H1 (cell line): Measurements from ENCODE around the gene OR1K1. TPM values are rescaled to one million over a fixed set of nuclear protein-coding genes. Genes with fewer than 3 reads are reported as not detected.

ENCODE experiments used
- CTCF ChIA-PET: fragments of 300-600 bp; sonication (Branson Sonifier 250); formaldehyde crosslinking; loops from one replicate; lab custom pipeline; 2021; ENCODE audit not compliant: partially characterized antibody; lab: Charles Lee
- POLR2A ChIA-PET: fragments of 300-600 bp; sonication (Branson Sonifier 250); formaldehyde crosslinking; loops from one replicate; lab custom pipeline; 2021; ENCODE audit warnings: inconsistent platforms; ENCODE audit not compliant: partially characterized antibody; lab: Charles Lee
- DNase-seq, 2 experiments: peaks; one replicate each; pipeline versions ENCODE4 v3.0.0 to v3.0.0-alpha.2; 2010 to 2022; ENCODE audit warnings: low spot score in 2 of 2, low read depth in 1 of 2, mixed read lengths in 1 of 2
- FAIRE-seq: peaks from 2 replicates; lab custom pipeline; 2011; peaks lifted over from hg19 to GRCh38; lab: Jason Lieb, UNC
- H2AFZ ChIP-seq: 2 replicates; pipeline ENCODE4 v1.8.1; 2012; ENCODE audit warnings: low read length, inconsistent platforms
- H2AK5ac ChIP-seq: 2 replicates; pipeline ENCODE4 v1.6.1; 2013; ENCODE audit warnings: low read depth, low read length
- H2BK120ac ChIP-seq: replicated peaks from 2 replicates; pipeline ENCODE3; 2013; ENCODE audit warnings: low read depth, low read length, inconsistent platforms
- H2BK12ac ChIP-seq: 2 replicates; pipeline ENCODE4 v1.6.1; 2013; ENCODE audit warnings: low read depth, low read length
- H2BK15ac ChIP-seq: 2 replicates; pipeline ENCODE4 v1.6.1; 2013; ENCODE audit warnings: low read length
- H2BK20ac ChIP-seq: 2 replicates; pipeline ENCODE4 v1.6.1; 2013; ENCODE audit warnings: low read length
- H2BK5ac ChIP-seq: 2 replicates; pipeline ENCODE4 v1.6.1; 2013; ENCODE audit warnings: low read depth, low read length
- H3K14ac ChIP-seq: 2 replicates; pipeline ENCODE4 v1.6.1; 2013; ENCODE audit warnings: inconsistent platforms; ENCODE audit not compliant: insufficient read length
- H3K18ac ChIP-seq: 2 replicates; pipeline ENCODE4 v1.6.1; 2013; ENCODE audit warnings: low read length; ENCODE audit errors: extremely low read depth
- H3K23ac ChIP-seq: 2 replicates; pipeline ENCODE4 v1.6.1; 2013; ENCODE audit warnings: inconsistent platforms; ENCODE audit not compliant: insufficient read length
- H3K23me2 ChIP-seq: 2 replicates; pipeline ENCODE4 v1.6.1; 2013; ENCODE audit warnings: low read depth, low read length
- H3K27ac ChIP-seq: 2 replicates; pipeline ENCODE4 v1.6.1; 2011; ENCODE audit warnings: low read depth, low read length, inconsistent platforms
- H3K27me3 ChIP-seq, 4 experiments: replicated peaks in 1 of 4; 1 replicate in 1 of 4; 2 replicates in 3 of 4; pipeline versions ENCODE4 v1.6.1 to v1.8.1; 2011 to 2013; ENCODE audit warnings: low read length in 3 of 4, mild to moderate bottlenecking in 3 of 4, inconsistent platforms in 2 of 4, mixed read lengths in 2 of 4, moderate library complexity in 1 of 4; ENCODE audit not compliant: control insufficient read depth in 3 of 4, insufficient read depth in 3 of 4; ENCODE audit errors: extremely low read depth in 1 of 4
- H3K36me3 ChIP-seq, 4 experiments: 2 replicates each; pipeline versions ENCODE4 v1.6.1 to v1.8.1; 2011 to 2013; ENCODE audit warnings: mild to moderate bottlenecking in 4 of 4, low read length in 3 of 4, moderate library complexity in 2 of 4, control low read depth in 1 of 4, inconsistent platforms in 1 of 4; ENCODE audit not compliant: insufficient read depth in 4 of 4, control insufficient read depth in 2 of 4
- H3K4ac ChIP-seq: replicated peaks from 2 replicates; pipeline ENCODE3; 2013; ENCODE audit warnings: low read length, low read depth, mixed read lengths, inconsistent platforms; ENCODE audit not compliant: insufficient read length
- H3K4me1 ChIP-seq, 4 experiments: replicated peaks in 1 of 4; 1 replicate in 1 of 4; 2 replicates in 3 of 4; pipeline versions ENCODE4 v1.6.1 to v1.8.1; 2011 to 2013; ENCODE audit warnings: low read length in 3 of 4, inconsistent platforms in 2 of 4, mixed read lengths in 1 of 4; ENCODE audit not compliant: insufficient read depth in 4 of 4, control insufficient read depth in 3 of 4
- H3K4me2 ChIP-seq, 2 experiments: 2 replicates each; pipeline versions ENCODE4 v1.6.1 to v1.8.1; 2011 to 2013; ENCODE audit warnings: low read depth in 2 of 2, low read length in 2 of 2, control low read depth in 1 of 2, inconsistent platforms in 1 of 2, mild to moderate bottlenecking in 1 of 2; ENCODE audit not compliant: insufficient read depth in 1 of 2
- H3K4me3 ChIP-seq, 4 experiments: fragments of 200-600, 300-600 bp in 1 of 4; sonication (generic), shearing (Covaris generic), sonication (Bioruptor Twin) in 1 of 4; 2 replicates each; pipeline versions ENCODE4 v1.5.1 to v1.8.1; 2011 to 2016; ENCODE audit warnings: low read length in 4 of 4, low read depth in 3 of 4, control low read depth in 2 of 4, inconsistent platforms in 2 of 4, mild to moderate bottlenecking in 2 of 4, mixed read lengths in 1 of 4, moderate library complexity in 1 of 4; ENCODE audit not compliant: insufficient read depth in 2 of 4; ENCODE audit errors: extremely low read depth in 1 of 4
- H3K56ac ChIP-seq: replicated peaks from 2 replicates; pipeline ENCODE3; 2013; ENCODE audit warnings: low read depth, mild to moderate bottlenecking, mixed read lengths, low read length, inconsistent platforms; ENCODE audit not compliant: insufficient read length
- H3K79me1 ChIP-seq: 2 replicates; pipeline ENCODE4 v1.6.1; 2013; ENCODE audit warnings: low read depth, low read length, control low read depth
- H3K79me2 ChIP-seq, 2 experiments: 2 replicates each; pipeline versions ENCODE4 v1.6.1 to v1.8.1; 2012 to 2013; ENCODE audit warnings: low read length in 2 of 2, mild to moderate bottlenecking in 2 of 2, inconsistent platforms in 1 of 2; ENCODE audit not compliant: insufficient read depth in 2 of 2, control insufficient read depth in 1 of 2
- H3K9ac ChIP-seq, 4 experiments: replicated peaks in 1 of 4; 1 replicate in 1 of 4; 2 replicates in 3 of 4; pipeline versions ENCODE4 v1.6.1 to v1.8.1; 2011 to 2013; ENCODE audit warnings: low read depth in 3 of 4, low read length in 3 of 4, control low read depth in 2 of 4, mild to moderate bottlenecking in 2 of 4, moderate library complexity in 2 of 4, inconsistent platforms in 1 of 4; ENCODE audit errors: extremely low read depth in 1 of 4
- H3K9me3 ChIP-seq, 2 experiments: 2 replicates each; pipeline versions ENCODE4 v1.6.1 to v1.8.1; 2012 to 2013; ENCODE audit warnings: mild to moderate bottlenecking in 2 of 2, moderate library complexity in 2 of 2, control low read depth in 1 of 2, inconsistent platforms in 1 of 2, low read depth in 1 of 2, low read length in 1 of 2, mixed read lengths in 1 of 2; ENCODE audit not compliant: insufficient read depth in 2 of 2
- H4K20me1 ChIP-seq, 2 experiments: replicated peaks in 1 of 2; 2 replicates each; pipeline versions ENCODE3 to v1.8.1; 2011 to 2013; ENCODE audit warnings: inconsistent platforms in 2 of 2, low read length in 2 of 2, mild to moderate bottlenecking in 1 of 2; ENCODE audit not compliant: insufficient read depth in 2 of 2, control insufficient read depth in 1 of 2
- H4K5ac ChIP-seq: 2 replicates; pipeline ENCODE4 v1.6.1; 2013; ENCODE audit warnings: low read length, low read depth, mixed read lengths, inconsistent platforms; ENCODE audit not compliant: insufficient read length
- H4K8ac ChIP-seq: 2 replicates; pipeline ENCODE4 v1.8.0; 2013; ENCODE audit warnings: mild to moderate bottlenecking, moderate library complexity, low read length, inconsistent platforms; ENCODE audit not compliant: insufficient read depth; ENCODE audit errors: extremely low read depth
- H4K91ac ChIP-seq: replicated peaks from 2 replicates; pipeline ENCODE3; 2013; ENCODE audit warnings: low read length, mixed read lengths, inconsistent platforms; ENCODE audit not compliant: insufficient read length
- EZH2 ChIP-seq: fragments of 200-600 bp; sonication (generic); IDR thresholded peaks from 2 replicates; pipeline ENCODE4 v1.7.1; 2012; ENCODE audit warnings: low read depth, mild to moderate bottlenecking, moderate library complexity, low read length, inconsistent platforms; ENCODE audit not compliant: severe bottlenecking
- TAF1 ChIP-seq: IDR thresholded peaks from 2 replicates; pipeline ENCODE4 v1.6.1; 2011; ENCODE audit warnings: mild to moderate bottlenecking, low read depth, low read length
- WGBS, 2 experiments: shearing (Covaris generic) in 1 of 2; methylation state at CpG; one replicate each; pipeline versions ENCODE4 v1.1.6 to v1.1.7; 2013 to 2015; ENCODE audit warnings: low lambda C conversion rate in 2 of 2, mixed read lengths in 2 of 2, inconsistent platforms in 1 of 2, low coverage in 1 of 2, missing lambda C conversion rate in 1 of 2; ENCODE audit not compliant: insufficient replicate concordance in 2 of 2, insufficient coverage in 1 of 2, insufficient read length in 1 of 2; ENCODE audit errors: extremely low coverage in 1 of 2, missing lambda C conversion rate in 1 of 2; 5-methylcytosine and 5-hydroxymethylcytosine counted together
- polyA plus RNA-seq, 7 experiments: library from polyadenylated mRNA; depleted of rRNA in 3 of 7; stranded (reverse) in 5 of 7; unstranded in 2 of 7; fragments of >200 nt in 5 of 7; fragments of 200-250 nt in 2 of 7; gene quantifications; 1 replicate in 5 of 7; 2 replicates in 1 of 7; 4 replicates in 1 of 7; pipeline versions ENCODE4 v1.2.1 to v1.2.3, GENCODE V29; 2011 to 2013; ENCODE audit warnings: missing spikeins in 2 of 7, mixed read lengths in 2 of 7
- total RNA-seq: library from RNA; stranded (reverse); fragmentation: NEBNext Ultra II Directional; extraction: Animal tissue kit (Norgen Biotek cat#: 25700); gene quantifications from 2 replicates; pipeline ENCODE4 v1.2.1, GENCODE V29; 2021

OR1K1 gene
- total and polyA plus RNA-seq, 2 of the 8 experiments (the other 6 are each of a cell fraction or from before 2014, with no cell fraction given): not detected

- Histone ChIP-seq H3K36me3 (no peaks in the 10 kb centered on the region; a peak in 1 of 8 replicates), H3K4me3 (no peak overlapping the region), H2BK20ac (no peak overlapping the region), H2AK5ac (no peak overlapping the region), H2BK120ac (no peak overlapping the region), H3K56ac (no peak overlapping the region), H4K8ac (no peak overlapping the region), H4K20me1 (no peaks in the 10 kb centered on the region), H3K9ac (no peak overlapping the region), H3K4ac (no peak overlapping the region), H4K91ac (no peak overlapping the region), H3K27ac (no peak overlapping the region), H2BK12ac (no peak overlapping the region), H4K5ac (no peak overlapping the region), H3K4me2 (no peak overlapping the region), H2BK15ac (no peak overlapping the region), H3K9me3 (peaks cover 45 to 59% of the 10 kb centered on the region in 2 experiments), H3K23me2 (no peaks in the 10 kb centered on the region), H3K79me2 (no peaks in the 10 kb centered on the region), H3K14ac (no peak overlapping the region), H3K4me1 (no peaks in the 10 kb centered on the region), H2AFZ (no peak overlapping the region), H3K18ac (no peak overlapping the region), H3K23ac (no peak overlapping the region), H3K27me3 (no peaks in the 10 kb centered on the region), H2BK5ac (no peak overlapping the region), H3K79me1 (no peaks in the 10 kb centered on the region)
- DNase-seq (no peak), FAIRE-seq (no peak)
- ChIA-PET CTCF (no interaction called here), POLR2A (no interaction called here)
- 67% methylated on average over 3 of the region's 3 CpGs; no CpG with 5 or more reads in 1 of the 2 experiments for WGBS, 2 experiments
- TF ChIP-seq EZH2 (no peak), TAF1 (no peak)
These were observed 18.3 kb upstream of the OR1K1 start for GRCh38 chr9:122781671-122782070.
